Neural cell (in vitro differentiated cells): ENCODE data around the gene SLC25A17. TPM values are rescaled to one million over a fixed set of nuclear protein-coding genes. Genes with fewer than 3 reads are reported as not detected.

Experiments used
- H2AFZ ChIP-seq: fragments of 200-600, 300-800 bp; sonication (generic), shearing (Covaris generic); 2 replicates; pipeline ENCODE4 v1.6.0; 2014; ENCODE audit warnings: low read depth, mild to moderate bottlenecking, antibody characterized with exemption, low read length, moderate library complexity
- H3F3A ChIP-seq: fragments of 200-600 bp; shearing (Covaris generic); 2 replicates; pipeline ENCODE4 v1.6.1; 2016; ENCODE audit warnings: mild to moderate bottlenecking, moderate library complexity, mixed read lengths, antibody characterized with exemption, low read length; ENCODE audit not compliant: insufficient read depth, poor library complexity, severe bottlenecking
- H3K27ac ChIP-seq: fragments of 200-600, 300-800 bp; sonication (generic), shearing (Covaris generic); 2 replicates; pipeline ENCODE4 v1.5.1; 2014; ENCODE audit warnings: mild to moderate bottlenecking, low read length, moderate library complexity
- H3K27me3 ChIP-seq: fragments of 300-800, 200-600 bp; sonication (generic), shearing (Covaris generic); 2 replicates; pipeline ENCODE4 v1.6.0; 2014; ENCODE audit warnings: mild to moderate bottlenecking, low read depth, low read length, moderate library complexity; ENCODE audit not compliant: insufficient read depth
- H3K36me3 ChIP-seq: fragments of 300-800, 200-600 bp; sonication (generic), shearing (Covaris generic); 2 replicates; pipeline ENCODE4 v1.5.1; 2014; ENCODE audit warnings: mild to moderate bottlenecking, antibody characterized with exemption, low read length, moderate library complexity; ENCODE audit not compliant: insufficient read depth
- H3K4me2 ChIP-seq: fragments of 300-800, 200-600 bp; sonication (generic), shearing (Covaris generic); 2 replicates; pipeline ENCODE4 v1.6.0; 2014; ENCODE audit warnings: mild to moderate bottlenecking, low read length
- H3K4me3 ChIP-seq: fragments of 300-800, 200-600 bp; sonication (generic), shearing (Covaris generic); 2 replicates; pipeline ENCODE4 v1.5.1; 2014; ENCODE audit warnings: mild to moderate bottlenecking, low read length, moderate library complexity
- H3K79me2 ChIP-seq: fragments of 200-600 bp; shearing (Covaris generic); replicated peaks from 2 replicates; pipeline ENCODE4 v1.6.0; 2014; ENCODE audit warnings: mild to moderate bottlenecking, low read length, moderate library complexity; ENCODE audit not compliant: insufficient read depth
- H3K9ac ChIP-seq: fragments of 300-800, 200-600 bp; sonication (generic), shearing (Covaris generic); 2 replicates; pipeline ENCODE4 v1.6.1; 2016; ENCODE audit warnings: mild to moderate bottlenecking, low read length, mixed read lengths
- H3K9me2 ChIP-seq: fragments of 200-600 bp; shearing (Covaris generic); 2 replicates; pipeline ENCODE4 v1.6.1; 2016; ENCODE audit warnings: mild to moderate bottlenecking, low read length, mixed read lengths; ENCODE audit not compliant: insufficient read depth
- H3K9me3 ChIP-seq: fragments of 200-600, 300-800 bp; sonication (generic), shearing (Covaris generic); 2 replicates; pipeline ENCODE4 v1.6.1; 2016; ENCODE audit warnings: mild to moderate bottlenecking, mixed run types, low read length, moderate library complexity, mixed read lengths
- H4K20me1 ChIP-seq: fragments of 200-600 bp; shearing (Covaris generic); 2 replicates; pipeline ENCODE4 v1.6.1; 2016; ENCODE audit warnings: mild to moderate bottlenecking, mixed run types; ENCODE audit not compliant: insufficient read depth
- EP300 ChIP-seq: fragments of 450-650 bp; conservative IDR thresholded peaks from 2 replicates; pipeline ENCODE4 v1.6.1; 2014; ENCODE audit warnings: antibody characterized with exemption, mild to moderate bottlenecking, moderate library complexity; ENCODE audit not compliant: poor library complexity, severe bottlenecking
- EZH2 ChIP-seq: fragments of 200-600, 300-800 bp; shearing (Covaris generic), sonication (generic); IDR thresholded peaks from 2 replicates; pipeline ENCODE4 v1.6.1; 2014; ENCODE audit warnings: antibody characterized with exemption, low read length, borderline replicate concordance, mild to moderate bottlenecking; ENCODE audit not compliant: insufficient read depth, poor library complexity, severe bottlenecking
- MXI1 ChIP-seq: fragments of 450-650 bp; conservative IDR thresholded peaks from 2 replicates; pipeline ENCODE4 v1.6.1; 2014; ENCODE audit warnings: antibody characterized with exemption, mild to moderate bottlenecking; ENCODE audit not compliant: poor library complexity, severe bottlenecking
- POLR2AphosphoS5 ChIP-seq: IDR thresholded peaks from 2 replicates; pipeline ENCODE4 v1.6.1; 2012
- RAD21 ChIP-seq: fragments of 450-650 bp; conservative IDR thresholded peaks from 2 replicates; pipeline ENCODE4 v1.6.1; 2014; ENCODE audit warnings: antibody characterized with exemption, mild to moderate bottlenecking, moderate library complexity
- SMC3 ChIP-seq: fragments of 450-650 bp; conservative IDR thresholded peaks from 2 replicates; pipeline ENCODE4 v1.6.1; 2014; ENCODE audit warnings: antibody characterized with exemption, mild to moderate bottlenecking, moderate library complexity; ENCODE audit not compliant: poor library complexity
- TAF1 ChIP-seq: IDR thresholded peaks from 2 replicates; pipeline ENCODE4 v1.6.1; 2012; ENCODE audit warnings: low read depth
- polyA plus RNA-seq: library from polyadenylated mRNA; depleted of rRNA; stranded (reverse); fragments of >200 nt; gene quantifications from 2 replicates; pipeline ENCODE4 v1.2.3, GENCODE V29; 2014
- TF ChIP-seq, protein P1 (sequence below): IDR thresholded peaks from 2 replicates; pipeline ENCODE4 v1.6.1; 2012; ENCODE audit warnings: borderline replicate concordance
- TF ChIP-seq, protein P2 (sequence below): fragments of 450-650 bp; IDR thresholded peaks from 2 replicates; pipeline ENCODE4 v1.5.1; 2014; ENCODE audit warnings: antibody characterized with exemption, mild to moderate bottlenecking, moderate library complexity; ENCODE audit not compliant: poor library complexity, severe bottlenecking

The SLC25A17 gene
- polyA plus RNA-seq, 1 donor from 2014 or later = 49.3 TPM

DNA sequence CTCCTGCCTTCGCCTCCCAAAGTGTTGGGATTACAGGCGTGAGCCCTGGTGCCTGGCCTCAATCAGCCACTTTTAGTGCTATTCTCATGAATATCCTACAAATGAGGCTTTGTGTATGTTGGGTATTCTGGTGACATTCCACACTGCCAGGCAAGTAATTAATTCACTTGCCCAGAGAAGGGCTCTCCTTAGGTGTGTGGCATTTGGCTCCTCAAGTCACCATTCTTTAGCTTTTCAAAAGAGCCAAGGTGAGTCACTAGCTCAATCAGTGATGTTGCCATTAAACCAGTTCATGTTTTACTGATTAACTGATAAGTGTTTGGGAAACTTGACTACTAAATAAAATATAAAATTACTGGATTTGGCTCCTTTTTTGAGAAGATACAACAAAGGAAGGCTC is 52.2 kb downstream of the SLC25A17 start:
- Histone ChIP-seq H3K4me3 (no peak overlapping the region), H3F3A (no peaks in the 10 kb centered on the region), H3K27ac (no peak overlapping the region), H3K36me3 (no peaks in the 10 kb centered on the region), H3K9me3 (no peaks in the 10 kb centered on the region), H3K27me3 (no peaks in the 10 kb centered on the region), H3K79me2 (no peaks in the 10 kb centered on the region), H2AFZ (no peak overlapping the region), H3K9ac (no peak overlapping the region), H3K9me2 (no peaks in the 10 kb centered on the region), H4K20me1 (no peaks in the 10 kb centered on the region), H3K4me2 (no peak overlapping the region)
- TF ChIP-seq, protein P1, sequence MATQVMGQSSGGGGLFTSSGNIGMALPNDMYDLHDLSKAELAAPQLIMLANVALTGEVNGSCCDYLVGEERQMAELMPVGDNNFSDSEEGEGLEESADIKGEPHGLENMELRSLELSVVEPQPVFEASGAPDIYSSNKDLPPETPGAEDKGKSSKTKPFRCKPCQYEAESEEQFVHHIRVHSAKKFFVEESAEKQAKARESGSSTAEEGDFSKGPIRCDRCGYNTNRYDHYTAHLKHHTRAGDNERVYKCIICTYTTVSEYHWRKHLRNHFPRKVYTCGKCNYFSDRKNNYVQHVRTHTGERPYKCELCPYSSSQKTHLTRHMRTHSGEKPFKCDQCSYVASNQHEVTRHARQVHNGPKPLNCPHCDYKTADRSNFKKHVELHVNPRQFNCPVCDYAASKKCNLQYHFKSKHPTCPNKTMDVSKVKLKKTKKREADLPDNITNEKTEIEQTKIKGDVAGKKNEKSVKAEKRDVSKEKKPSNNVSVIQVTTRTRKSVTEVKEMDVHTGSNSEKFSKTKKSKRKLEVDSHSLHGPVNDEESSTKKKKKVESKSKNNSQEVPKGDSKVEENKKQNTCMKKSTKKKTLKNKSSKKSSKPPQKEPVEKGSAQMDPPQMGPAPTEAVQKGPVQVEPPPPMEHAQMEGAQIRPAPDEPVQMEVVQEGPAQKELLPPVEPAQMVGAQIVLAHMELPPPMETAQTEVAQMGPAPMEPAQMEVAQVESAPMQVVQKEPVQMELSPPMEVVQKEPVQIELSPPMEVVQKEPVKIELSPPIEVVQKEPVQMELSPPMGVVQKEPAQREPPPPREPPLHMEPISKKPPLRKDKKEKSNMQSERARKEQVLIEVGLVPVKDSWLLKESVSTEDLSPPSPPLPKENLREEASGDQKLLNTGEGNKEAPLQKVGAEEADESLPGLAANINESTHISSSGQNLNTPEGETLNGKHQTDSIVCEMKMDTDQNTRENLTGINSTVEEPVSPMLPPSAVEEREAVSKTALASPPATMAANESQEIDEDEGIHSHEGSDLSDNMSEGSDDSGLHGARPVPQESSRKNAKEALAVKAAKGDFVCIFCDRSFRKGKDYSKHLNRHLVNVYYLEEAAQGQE = no peak
- no peak for TF ChIP-seq RAD21
- no peak for TF ChIP-seq TAF1

DNA sequence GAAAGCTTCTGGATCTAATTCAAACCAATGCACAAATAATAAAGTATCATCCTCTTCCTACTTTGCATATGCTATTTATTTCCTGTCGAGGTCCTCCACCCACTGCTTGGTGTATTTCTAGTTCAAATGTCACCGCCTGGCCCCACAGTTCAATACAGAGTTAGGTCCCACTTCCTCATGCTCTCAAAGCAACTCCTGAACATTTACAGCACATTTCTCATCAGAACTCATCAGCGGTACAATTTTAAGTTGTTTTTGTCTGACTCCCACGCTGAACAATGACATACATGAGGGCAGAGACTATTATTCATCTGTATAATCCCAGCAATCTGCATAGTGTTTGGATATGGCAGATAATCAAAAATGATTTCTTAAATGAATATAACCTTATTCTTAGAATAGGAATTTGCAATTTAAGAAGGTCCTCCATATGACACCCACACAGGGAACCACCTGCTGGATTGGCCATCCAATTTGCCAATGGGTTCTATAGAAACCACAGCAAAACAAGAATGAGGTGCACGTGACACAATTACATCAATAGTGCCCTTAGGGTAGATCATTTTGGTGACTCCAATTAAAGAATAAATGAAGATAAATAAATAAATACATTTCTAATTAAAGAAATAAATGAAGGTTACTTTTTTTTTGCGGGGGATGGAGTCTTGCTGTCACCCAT is 54.2 kb downstream of the SLC25A17 start:
- H3K9me2 ChIP-seq = no peaks in the 10 kb centered on the region
- H3K9me3 ChIP-seq = no peaks in the 10 kb centered on the region
- no peak overlapping the region for H3K27ac ChIP-seq
- H3K27me3 ChIP-seq = no peaks in the 10 kb centered on the region
- H4K20me1 ChIP-seq = no peaks in the 10 kb centered on the region
- TF ChIP-seq EP300 (no peak), RAD21 (no peak), POLR2AphosphoS5 (no peak), TAF1 (no peak), SMC3 (no peak), MXI1 (no peak), EZH2 (no peak)
- TF ChIP-seq, protein P2, sequence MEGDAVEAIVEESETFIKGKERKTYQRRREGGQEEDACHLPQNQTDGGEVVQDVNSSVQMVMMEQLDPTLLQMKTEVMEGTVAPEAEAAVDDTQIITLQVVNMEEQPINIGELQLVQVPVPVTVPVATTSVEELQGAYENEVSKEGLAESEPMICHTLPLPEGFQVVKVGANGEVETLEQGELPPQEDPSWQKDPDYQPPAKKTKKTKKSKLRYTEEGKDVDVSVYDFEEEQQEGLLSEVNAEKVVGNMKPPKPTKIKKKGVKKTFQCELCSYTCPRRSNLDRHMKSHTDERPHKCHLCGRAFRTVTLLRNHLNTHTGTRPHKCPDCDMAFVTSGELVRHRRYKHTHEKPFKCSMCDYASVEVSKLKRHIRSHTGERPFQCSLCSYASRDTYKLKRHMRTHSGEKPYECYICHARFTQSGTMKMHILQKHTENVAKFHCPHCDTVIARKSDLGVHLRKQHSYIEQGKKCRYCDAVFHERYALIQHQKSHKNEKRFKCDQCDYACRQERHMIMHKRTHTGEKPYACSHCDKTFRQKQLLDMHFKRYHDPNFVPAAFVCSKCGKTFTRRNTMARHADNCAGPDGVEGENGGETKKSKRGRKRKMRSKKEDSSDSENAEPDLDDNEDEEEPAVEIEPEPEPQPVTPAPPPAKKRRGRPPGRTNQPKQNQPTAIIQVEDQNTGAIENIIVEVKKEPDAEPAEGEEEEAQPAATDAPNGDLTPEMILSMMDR = no peak
- TF ChIP-seq, protein P1 = no peak
- H3K4me2 ChIP-seq = no peak overlapping the region
- no peaks in the 10 kb centered on the region for H3K79me2 ChIP-seq
- H2AFZ ChIP-seq = no peak overlapping the region
- no peak overlapping the region for H3K9ac ChIP-seq
- no peaks in the 10 kb centered on the region for H3K36me3 ChIP-seq
- H3F3A ChIP-seq = no peaks in the 10 kb centered on the region
- H3K4me3 ChIP-seq = no peak overlapping the region
